NCI-H526 (cell line): ENCODE results near the gene NRAP.

ENCODE experiments used
- DNase-seq, 2 experiments: peaks; one replicate each; lab custom pipeline; 2025; lab: John Stamatoyannopoulos, UW

Gene NRAP

GRCh38 chr10:113560071-113560470, 103.8 kb downstream of the NRAP start:
- no peak for DNase-seq

GRCh38 chr10:113557903-113558321, 105.9 kb downstream of the NRAP start:
- no peak for DNase-seq

GRCh38 chr10:113557424-113557862, 106.4 kb downstream of the NRAP start:
- no peak for DNase-seq

GRCh38 chr10:113555751-113556150, 108.1 kb downstream of the NRAP start:
- no peak for DNase-seq

GRCh38 chr10:113555245-113555644, 108.6 kb downstream of the NRAP start:
- DNase-seq, result no peak

GRCh38 chr10:113554214-113554613, 109.6 kb downstream of the NRAP start:
- DNase-seq, result no peak

- DNase-seq, result no peak
Measured at GRCh38 chr10:113553149-113553548, 110.7 kb downstream of the NRAP start.

- no peak for DNase-seq
Measured at GRCh38 chr10:113552701-113553100, 111.1 kb downstream of the NRAP start, which contains the start of gene HABP2. Gene HABP2, plus strand, starts transcription at chr10:113553053. Its CDS starts 69 bp downstream, at chr10:113553122.

GRCh38 chr10:113552014-113552413, 111.8 kb downstream of the NRAP start:
- no peak for DNase-seq

GRCh38 chr10:113550365-113550764, 113.5 kb downstream of the NRAP start:
- DNase-seq, result no peak

GRCh38 chr10:113549856-113550255, 114.0 kb downstream of the NRAP start:
- DNase-seq, result no peak

- no peak for DNase-seq
Measured at GRCh38 chr10:113547426-113547825, 116.4 kb downstream of the NRAP start.

- DNase-seq, result no peak
Measured at GRCh38 chr10:113544392-113544791, 119.4 kb downstream of the NRAP start.

GRCh38 chr10:113543107-113543955, 120.5 kb downstream of the NRAP start:
- DNase-seq, result no peak

GRCh38 chr10:113541549-113541927, 122.3 kb downstream of the NRAP start:
- peak; percentile 1 to 40 for DNase-seq

GRCh38 chr10:113540845-113541548, 122.8 kb downstream of the NRAP start:
- no peak for DNase-seq

- DNase-seq, result no peak
Measured at GRCh38 chr10:113539789-113540188, 124.1 kb downstream of the NRAP start.
